GM18870 (cell line): ENCODE results near the gene HIC1.
A peak's percentile ranks its signal among the peaks of the same experiment; 100 is the strongest.

ENCODE experiments used
- ATAC-seq: cut with Tn5 transposase; IDR thresholded peaks from one replicate; pipeline ENCODE4 v1.9.1; 2021; ENCODE audit warnings: moderate library complexity; ENCODE audit not compliant: unreplicated experiment

HIC1 gene

DNA sequence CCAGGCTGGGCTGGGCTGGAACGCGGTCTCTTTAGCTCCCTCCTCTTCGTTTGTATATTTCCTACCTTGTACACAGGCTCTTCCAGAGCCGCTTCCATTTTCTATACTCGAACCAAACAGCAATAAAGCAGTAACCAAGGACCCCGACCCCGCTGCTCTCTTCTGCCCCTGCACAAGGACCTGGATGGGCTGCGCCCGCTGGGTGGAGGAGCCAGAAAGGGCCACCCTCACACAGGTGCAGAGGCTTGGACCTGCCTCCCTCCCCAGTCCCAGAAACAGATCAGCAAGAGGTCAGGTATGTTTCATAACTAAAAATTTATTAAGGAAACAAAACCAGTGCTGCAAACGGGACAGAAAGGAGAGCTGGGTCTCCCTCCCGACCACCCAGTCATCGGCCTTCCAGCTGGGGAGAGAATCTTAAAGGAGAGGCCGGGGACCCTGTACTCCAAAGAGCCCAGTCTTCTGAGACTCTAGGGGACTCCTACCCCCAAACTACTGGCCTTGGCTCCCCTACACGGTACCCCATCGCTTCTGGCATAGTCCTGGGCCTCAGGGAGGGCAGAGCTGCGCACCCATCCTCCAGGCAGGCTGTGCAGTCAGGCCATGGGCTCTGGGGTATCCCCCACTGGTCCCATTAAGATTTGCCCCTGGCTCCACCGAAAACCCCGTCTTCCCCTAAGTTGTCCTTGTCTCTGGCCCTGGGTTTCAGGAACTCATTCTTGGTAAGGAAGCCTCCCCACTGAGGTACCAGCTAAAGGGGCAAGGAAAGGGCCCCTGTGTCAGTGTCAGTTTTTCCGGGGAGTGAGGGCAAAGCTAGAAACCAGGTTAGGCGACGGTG is 4.9 kb downstream of the HIC1 start:
- ATAC-seq = no peak

DNA sequence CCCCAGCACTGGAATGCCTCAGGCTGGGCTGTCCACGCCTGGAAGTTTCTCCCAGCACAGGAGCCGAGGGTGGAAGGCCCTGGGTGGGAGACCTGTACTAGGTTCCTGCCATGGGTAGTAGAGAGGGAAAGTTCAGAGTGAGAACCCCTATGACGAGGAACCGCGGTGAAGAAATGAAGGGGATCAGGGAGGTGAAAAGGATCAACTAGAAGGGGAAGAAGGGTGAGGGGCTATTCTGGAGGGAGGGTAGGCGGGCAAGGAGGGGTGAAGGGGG is 5.4 kb downstream of the HIC1 start:
- no peak for ATAC-seq

DNA sequence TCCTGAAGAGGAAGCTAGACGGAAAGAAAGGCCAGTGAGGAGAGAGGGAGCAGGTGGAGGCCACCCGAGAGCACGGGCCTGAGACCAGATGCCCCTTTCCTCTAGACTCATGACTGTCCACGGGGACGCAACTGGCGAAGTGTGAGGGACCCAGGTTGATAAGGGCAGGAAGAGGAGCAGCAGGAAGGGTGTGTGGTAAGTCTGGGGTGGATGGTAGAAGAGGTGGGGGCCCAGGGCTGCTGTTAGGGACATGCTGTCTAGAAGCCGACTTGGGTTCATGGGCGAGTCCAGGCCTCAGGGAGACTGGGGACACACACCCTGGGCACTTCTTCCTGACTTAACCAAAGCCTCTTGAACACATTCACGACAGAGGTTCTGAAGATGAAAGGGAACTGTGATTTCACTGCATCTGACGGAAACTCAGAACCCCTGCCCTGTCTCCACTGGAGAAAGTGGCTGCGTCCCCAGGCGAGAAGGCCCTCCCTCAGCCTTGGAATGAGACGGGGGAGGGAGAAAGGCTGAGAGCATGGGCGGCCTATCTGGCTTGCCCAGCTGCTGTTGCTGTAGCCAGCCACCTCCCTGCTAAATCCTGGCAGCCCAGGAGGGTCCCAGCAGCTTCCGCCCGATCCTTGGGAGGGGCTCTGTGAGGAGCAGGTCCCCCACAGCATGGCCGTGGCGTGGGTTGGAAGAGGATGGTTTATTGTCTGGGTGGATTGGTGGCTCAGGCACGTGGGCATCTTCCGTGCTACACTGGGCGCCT is 6.0 kb downstream of the HIC1 start:
- ATAC-seq = no peak

DNA sequence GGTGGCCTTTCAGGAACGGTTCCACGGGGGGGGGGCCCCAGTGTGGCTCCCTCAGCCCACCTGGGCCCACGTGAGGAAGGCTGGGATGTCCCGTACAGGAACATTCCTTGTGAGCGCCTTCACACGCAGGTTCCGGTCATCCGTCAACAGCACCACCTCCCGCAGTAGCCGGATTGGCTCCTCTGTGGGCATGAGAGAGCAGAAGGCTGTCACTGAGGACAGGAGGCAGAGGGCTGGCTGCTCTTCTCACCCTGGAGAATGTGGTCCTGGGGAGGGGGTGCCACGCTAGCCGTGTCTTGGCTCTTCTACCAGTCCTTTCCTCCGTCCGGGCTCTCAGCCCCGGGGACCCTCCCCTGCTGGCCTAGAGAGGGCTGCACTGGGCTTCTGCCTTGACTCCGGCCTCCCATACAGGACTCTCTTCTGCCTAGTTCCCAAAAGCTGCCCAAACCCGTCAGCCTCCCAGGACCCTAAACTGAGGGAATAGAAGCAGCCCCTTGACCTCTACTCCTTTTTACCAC is 6.6 kb downstream of the HIC1 start:
- no peak for ATAC-seq

DNA sequence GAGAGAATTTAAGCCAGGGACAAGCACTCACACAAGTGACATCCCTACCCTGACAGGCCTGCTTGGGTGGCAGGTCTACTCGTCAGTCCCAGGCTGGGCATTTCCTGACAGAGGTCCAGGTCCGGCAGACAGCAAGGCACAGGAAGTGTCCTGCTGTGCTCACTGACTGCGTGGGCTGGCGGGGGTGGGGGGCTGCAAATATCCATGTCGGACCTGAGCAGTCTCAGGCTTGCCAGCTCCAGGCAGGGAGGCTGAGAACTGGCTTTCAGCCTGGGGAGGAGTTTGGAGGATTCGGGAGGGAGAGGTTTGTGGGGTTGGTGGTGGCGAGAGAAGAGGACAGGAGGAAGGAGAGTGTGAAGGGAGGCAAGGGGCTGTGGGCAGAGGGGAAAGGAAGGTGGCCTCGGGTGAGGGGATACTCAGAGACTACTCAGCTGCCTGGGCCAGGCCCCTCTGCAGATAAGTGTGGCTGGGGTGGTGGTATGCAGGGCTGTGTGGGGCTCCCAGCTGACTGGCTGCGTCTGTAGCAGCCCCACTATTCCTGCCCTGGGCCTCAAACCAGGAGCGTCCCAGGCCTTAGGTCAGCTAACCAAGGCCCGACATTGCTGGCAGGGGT is 7.8 kb downstream of the HIC1 start:
- no peak for ATAC-seq

DNA sequence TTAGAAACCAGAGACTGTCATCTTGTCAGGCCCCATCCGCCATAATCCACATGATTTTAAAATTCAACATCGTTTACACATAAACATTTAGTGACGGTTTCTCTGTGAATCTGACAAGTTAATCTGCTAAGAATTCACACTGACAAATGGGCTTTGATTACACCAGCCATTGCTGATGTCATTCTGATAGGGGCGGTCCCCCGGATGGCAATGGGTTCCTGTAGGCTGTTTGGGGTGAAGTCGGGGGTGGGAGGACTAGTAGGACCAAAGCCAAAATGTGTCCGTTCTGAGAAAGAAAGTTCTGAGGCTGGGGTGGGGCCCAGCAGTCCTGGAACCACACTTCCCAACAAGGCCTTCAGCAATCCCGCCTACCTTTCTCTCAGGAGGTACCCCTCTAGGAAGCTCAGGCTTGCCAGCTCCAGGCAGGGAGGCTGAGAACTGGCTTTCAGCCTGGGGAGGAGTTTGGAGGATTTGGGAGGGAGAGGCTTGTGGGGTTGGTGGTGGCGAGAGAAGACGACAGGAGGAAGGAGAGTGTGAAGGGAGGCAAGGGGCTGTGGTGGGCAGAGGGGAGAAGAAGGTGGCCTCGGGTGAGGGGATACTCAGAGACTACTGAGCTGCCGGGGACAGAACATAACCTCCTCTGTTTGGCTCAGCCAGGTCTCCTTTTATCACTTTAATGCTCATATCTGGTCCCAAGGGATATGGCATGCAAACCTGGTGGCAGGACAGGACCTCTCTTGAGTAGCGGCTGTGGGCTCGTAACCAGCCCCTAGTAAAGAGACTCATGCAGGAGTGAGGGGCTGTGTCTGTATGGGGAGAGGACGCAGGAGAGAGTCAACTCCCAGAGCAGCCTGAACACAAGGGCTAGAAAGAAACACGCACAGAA is 8.6 kb downstream of the HIC1 start:
- no peak for ATAC-seq

DNA sequence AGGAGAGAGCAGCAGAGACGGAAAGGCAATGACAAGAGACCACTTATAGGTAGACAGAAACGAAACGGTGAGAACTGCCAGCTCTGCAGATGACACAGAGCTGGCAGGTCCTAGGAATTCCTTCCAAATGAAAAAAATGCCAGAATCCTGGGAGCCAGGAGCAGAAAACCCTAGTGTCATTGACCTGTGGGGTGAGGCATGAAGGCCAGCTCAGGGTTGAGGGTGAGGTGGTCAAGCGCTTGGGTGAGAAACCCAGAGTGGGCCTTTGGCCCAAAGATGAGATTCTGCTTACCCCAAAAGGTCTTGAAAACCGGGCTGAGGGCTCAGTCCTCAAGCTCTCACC is 9.2 kb downstream of the HIC1 start:
- ATAC-seq = no peak

DNA sequence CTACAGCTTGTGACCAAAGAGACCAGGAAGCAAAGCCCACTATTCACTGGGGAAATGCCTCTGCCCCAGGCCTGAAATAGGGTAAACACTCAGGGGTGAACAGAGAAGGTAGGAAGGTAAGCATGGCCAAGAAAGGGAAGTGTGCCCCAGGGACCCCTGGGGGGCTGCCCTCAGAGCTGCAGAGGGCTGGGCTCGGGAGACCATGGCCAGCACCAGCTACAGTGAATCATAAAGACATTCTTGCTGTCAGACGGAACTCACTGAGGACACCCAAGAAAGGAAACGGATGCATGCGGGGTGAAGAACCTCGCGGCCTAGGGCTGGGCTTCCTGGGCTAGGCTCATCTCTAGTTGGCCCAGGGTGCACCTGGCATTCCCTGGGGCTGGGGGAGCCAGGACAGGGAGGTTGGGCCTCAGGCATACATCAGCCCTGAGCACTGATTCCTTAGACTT is 9.6 kb downstream of the HIC1 start:
- no peak for ATAC-seq

DNA sequence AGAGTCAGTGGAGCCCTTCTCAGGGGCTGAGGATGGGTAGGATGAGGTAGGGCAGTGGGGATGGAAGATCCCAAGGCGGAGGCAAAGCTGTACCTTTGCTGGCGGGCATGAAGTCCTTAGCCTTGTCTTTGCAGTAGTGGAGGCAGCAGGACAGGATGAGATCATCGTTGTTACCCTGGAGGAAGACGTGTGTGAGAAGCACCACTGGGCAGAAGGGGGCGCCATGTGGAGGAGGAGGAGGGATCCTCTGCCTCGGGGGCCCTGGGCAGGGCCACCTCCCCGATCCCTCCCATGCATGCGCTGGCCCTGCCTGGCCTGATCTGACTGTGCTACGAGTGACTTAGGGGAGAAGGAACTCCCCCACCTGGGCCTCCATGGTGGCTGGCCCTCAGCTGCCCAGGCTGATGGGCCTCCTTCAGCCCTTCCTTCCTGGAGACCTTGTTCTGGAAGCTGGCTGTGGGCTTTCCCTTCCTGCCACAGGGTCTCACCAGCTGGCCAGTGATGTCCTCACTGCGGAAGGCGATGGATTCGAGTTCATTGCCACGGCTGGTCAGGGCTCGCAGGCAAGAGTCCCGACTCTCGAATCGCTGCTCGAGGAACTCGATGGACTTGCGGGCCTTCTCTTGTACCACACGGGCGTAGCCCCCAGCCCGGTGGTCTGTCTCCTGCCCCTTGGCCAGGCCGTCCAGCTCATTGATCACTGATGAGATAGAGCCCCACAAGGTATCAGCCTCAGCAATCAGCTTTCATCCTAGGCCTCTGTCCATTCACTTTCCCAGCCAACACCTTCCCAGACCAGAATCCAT is 10.3 kb downstream of the HIC1 start:
- no peak for ATAC-seq

DNA sequence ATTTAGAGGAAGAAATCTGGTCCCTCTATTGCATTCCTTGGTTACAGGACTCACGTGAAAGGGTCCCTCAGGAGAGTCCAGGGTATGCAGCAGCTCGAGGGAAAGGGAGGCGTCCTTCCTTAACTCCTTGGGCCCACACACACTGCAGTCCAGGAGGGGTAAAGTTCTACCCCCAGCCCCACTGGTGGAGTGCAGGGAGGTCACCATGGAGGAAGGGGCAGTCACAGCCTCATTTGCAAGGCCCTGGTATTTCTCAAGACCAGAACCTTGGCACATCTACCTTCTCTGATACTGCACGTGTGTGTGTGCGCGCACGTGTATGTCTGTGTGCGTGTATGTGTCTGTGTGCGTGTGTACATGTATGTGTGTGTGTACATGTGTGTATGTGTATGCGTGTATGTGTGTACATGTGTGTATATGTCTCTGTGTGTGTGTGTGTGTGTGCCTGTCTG is 11.1 kb downstream of the HIC1 start:
- ATAC-seq = no peak

DNA sequence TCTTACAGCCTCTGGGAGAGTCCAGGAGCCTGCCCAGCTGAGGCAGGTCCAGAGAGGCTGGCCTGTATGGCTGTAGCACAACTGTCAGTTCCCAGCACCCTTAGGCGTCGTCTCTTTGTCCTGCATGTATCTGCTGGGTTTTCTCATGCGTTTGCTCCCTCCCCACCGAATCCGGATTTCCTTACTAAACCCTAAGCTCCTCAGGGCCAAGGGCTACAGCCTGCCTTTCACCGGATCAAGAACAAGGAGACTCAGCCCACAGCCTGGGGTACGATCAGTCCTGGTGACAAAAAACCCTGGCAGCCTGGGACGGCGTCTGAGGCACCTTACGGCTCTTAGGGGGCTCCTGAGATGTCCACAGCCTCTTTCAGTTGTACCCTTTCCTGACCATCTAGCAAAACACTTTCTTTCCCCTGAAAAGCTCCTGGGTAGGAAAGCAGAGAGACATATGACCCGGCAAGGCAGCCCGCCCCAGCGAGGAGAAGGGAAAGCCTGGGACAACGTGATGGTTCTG is 12.2 kb downstream of the HIC1 start:
- ATAC-seq = no peak

DNA sequence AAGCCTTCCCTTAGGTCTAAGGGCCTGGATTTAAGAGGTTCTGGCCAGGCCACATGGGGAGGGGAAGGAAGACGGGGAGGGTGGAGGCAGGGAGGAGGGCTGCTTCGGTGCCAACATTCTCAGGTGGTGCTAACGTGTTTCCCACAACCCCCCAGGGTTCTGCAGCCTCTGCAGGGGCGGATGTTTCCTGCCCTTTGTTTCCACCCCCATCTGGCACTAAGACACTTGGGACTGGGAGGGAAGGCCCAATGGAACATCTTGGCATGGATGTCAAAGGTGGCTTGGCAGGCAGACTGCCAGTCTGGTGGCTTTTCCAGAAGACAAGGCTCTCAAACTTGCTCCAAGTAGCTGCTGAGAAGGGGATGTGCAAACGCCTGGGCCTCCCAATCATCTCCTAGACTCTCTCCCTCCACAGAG is 12.7 kb downstream of the HIC1 start:
- ATAC-seq = no peak

DNA sequence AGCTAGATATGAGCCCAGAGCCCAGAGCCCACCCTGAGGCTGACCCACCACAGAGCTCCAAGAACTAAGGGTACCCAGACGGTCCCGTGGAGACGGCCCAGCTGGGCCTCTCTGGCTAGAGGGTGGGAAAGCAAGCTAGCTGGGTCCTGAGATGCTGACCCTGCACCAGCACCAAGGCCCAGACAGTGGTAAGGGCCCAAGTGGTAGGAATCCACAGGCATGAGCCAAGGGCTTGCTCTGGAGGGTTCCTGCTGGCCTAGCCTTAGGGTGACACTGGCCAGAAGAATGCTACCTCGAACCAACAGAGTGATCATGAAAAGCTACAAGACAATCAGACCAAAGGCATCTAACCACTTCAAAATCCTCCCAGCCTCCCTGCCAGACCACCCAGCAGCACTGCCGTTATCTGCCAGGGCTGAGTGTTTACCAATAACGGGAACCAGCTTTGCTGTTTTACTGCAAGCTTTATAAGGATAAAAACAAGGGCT is 13.2 kb downstream of the HIC1 start:
- no peak for ATAC-seq

DNA sequence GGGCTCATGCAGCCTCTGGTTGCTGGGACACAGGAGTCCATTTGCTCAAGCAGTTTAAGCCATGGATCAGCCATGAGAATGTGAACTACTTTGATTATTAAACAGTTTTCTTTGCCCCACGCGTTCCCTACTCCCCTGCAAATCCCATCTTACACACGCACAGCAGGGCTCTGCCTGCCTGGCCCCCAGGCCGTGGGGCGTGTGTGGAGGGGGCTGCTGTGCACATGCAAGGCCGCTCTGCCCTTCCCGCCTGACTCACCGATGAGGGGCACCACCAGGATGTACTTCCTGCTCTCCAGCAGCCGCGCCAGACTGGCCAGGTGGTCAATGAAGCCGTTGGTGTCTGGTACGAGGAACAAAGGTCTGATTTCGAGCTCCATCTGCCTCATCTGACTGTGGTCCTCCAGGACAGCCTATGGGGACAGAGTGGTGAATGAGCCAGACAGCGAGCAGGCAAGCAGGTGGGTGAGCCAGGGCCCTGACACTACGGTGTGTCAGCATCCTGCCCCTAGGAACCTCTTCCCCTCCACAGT is 13.7 kb downstream of the HIC1 start:
- no peak for ATAC-seq

DNA sequence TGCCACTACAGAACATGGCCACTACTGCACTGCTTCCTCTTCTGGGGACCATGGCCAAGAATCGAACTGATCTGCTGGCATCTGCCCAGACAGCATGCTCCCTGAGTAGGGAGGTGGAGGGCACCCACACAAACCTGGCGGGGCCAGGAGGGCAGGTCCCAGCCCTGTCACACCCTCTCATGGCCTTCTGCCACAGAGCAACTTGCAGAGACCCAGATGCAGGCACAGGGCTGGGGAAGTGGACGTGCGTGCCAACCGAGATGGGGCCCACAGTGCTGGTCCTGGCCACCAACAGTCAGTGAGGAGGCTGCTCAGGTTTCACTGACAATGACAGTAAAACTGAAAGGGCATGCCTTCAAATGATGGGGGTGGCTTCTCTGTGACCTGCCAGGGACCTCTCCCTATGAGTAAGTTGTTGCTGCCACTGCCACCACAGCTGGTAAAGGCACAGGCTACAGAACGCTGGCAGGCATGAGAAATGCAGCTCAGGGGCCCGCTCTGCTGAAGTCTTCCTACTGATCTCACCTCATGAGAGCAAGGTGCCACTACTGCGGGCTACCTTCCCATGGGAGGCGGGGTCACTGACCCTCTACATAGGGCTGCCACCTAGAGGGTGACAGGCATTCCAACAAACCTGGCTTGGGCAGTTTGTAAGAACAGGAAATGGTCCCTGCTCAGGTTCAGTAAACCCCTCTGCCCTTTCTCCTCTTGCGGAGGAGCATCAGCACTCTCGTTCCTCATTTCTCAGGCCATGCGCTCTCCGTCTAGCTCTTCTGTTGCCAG is 15.5 kb downstream of the HIC1 start:
- peak; percentile 85 for ATAC-seq

DNA sequence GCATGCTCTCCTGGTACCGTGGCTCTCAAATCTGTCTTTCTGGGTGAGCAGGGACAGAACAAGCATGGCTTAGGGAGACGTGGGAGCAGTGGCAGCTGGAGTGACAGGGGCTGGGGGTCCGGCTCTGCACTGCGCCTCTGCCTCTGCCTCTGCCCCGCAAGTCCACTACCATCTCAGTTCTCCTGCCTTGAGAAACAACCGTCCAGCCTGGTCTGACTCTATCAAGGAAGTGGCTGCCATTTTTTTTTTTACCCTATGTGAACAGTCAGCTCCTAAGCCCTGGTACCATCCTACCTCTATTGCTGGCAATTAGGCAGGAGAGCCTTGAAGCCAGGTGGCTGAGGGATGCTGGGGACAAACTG is 16.1 kb downstream of the HIC1 start:
- ATAC-seq = no peak

DNA sequence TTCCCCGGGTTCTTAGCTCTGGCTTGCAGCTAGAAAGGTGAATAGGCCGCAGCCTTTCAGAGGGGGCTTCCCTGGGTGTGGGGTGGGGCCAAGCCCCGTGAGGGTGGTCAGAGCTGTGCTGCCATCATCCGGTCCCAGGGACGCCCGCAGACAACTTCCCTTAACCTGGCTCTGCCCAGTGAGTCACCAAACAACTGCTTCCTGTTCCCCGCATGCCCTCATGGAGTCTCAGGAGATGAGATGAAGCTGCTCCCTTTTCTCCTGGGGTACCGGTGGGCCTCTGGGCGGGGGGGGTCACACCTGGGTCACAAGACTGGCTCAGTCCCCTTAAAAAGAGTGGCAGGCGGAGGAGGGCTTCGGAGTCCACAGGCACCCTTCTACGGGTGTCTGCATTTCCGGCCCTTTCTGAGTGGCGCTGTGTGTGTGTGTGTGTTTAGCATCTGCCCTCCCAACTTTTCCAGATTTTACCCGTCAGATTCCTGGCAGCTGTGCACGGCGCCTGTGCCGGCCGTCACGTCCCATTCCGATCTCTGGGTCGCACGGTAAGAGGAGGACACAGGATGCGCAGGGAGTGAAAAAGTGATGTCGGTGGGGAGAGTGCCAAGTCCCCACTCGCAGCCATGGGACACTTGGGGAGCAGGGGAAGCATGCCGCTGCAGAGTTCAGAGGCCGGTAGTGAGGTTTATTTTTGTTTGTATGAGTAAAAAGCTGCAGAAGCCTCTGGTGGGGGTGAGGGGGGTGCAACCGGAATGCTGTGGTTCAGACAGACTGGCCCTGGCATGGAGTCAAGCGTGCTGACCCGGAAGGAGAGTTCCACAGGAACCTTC is 16.8 kb downstream of the HIC1 start:
- ATAC-seq = no peak

DNA sequence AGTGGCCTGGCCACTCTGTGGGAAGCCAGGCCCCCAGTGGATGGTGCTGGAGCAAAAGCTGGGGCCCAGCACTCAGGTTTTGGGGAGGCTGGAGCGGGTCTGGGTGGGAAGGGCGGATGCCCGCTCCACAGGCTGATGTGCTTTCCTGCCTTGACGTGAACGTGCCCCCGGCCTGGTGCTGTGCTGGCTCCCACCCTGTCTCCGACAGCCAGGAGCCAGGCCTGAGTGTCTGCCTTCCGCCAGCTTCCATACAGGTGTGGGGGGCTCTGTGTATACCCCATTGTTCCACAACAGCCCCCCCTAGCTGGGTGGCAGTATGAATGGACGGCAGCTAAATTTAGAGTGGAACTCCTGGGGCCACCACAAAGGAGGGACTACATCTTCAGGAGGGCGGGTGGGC is 20.0 kb downstream of the HIC1 start:
- no peak for ATAC-seq
